Activated B cell treated with CpG ODN at 0.5 μM for 24 hours (primary cell): ENCODE measurements around the gene CUEDC1. TPM values are rescaled to one million over a fixed set of nuclear protein-coding genes. Genes with fewer than 3 reads are reported as not detected.

ENCODE experiments used
- ATAC-seq: fragments of 200-7000 bp; cut with Tn5 transposase; one replicate; pipeline ENCODE4 v1.10.0; 2021; ENCODE audit warnings: low read depth, mild to moderate bottlenecking, moderate library complexity
- CTCF ChIA-PET: fragments of 350-600 bp; sonication (Branson Sonifier 250); formaldehyde crosslinking; loops from one replicate; lab custom pipeline; 2021; ENCODE audit warnings: antibody characterized with exemption; lab: Charles Lee
- POLR2A ChIA-PET: fragments of 350-600 bp; sonication (Branson Sonifier 250); formaldehyde crosslinking; loops from one replicate; lab custom pipeline; 2021; ENCODE audit warnings: antibody characterized with exemption; lab: Charles Lee
- DNase-seq: peaks from one replicate; pipeline ENCODE4 v3.0.0; 2022
- H3K27ac Mint-ChIP-seq: one replicate; pipeline ENCODE4 v1.8.0; 2020; ENCODE audit warnings: mixed read lengths
- H3K27me3 Mint-ChIP-seq: one replicate; pipeline ENCODE4 v1.8.0; 2021; ENCODE audit warnings: mixed read lengths
- H3K36me3 Mint-ChIP-seq: one replicate; pipeline ENCODE4 v1.8.0; 2021; ENCODE audit warnings: low read depth, mixed read lengths
- H3K4me1 Mint-ChIP-seq: one replicate; pipeline ENCODE4 v1.8.0; 2021; ENCODE audit warnings: mixed read lengths
- H3K4me3 Mint-ChIP-seq: one replicate; pipeline ENCODE4 v1.8.0; 2020; ENCODE audit warnings: mild to moderate bottlenecking, mixed read lengths
- H3K9me3 Mint-ChIP-seq: one replicate; pipeline ENCODE4 v1.8.0; 2020; ENCODE audit warnings: mixed read lengths
- intact Hi-C: fragments of 100-400 bp; cut with micrococcal nuclease; formaldehyde crosslinking; loops from one replicate; pipeline ENCODE4 v1.15.1; 2024
- total RNA-seq: library from RNA; stranded (reverse); gene quantifications from 2 replicates; pipeline ENCODE4 v1.2.3, GENCODE V29; 2022
- TF ChIP-seq, protein P1 (sequence below): fragments of 200-600 bp; IDR thresholded peaks from one replicate; pipeline ENCODE4 v1.8.0; 2022; ENCODE audit warnings: antibody characterized with exemption, mild to moderate bottlenecking

CUEDC1 gene
- total RNA-seq, 1 donor from 2014 or later = not detected

DNA sequence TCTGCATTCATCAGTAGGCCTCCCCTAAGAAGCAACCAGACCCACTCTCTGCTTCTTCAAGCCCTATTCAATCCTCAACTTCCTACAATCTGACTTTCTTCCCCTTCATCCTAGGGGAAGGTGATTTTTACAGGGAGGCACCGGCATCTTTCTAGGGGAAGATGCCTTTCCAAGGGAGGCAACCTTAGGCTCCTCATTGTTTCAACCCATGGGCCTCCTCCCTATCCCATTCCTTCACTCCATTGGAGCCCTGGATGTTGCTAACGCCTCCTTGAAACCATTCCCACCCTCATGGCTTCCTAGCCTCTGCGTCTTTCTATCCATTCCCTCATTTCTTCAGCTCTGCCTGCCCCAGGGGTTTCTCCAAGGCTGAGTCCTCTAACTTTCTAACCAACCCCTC is 2.7 kb upstream of the CUEDC1 start:
- TF ChIP-seq, protein P1, sequence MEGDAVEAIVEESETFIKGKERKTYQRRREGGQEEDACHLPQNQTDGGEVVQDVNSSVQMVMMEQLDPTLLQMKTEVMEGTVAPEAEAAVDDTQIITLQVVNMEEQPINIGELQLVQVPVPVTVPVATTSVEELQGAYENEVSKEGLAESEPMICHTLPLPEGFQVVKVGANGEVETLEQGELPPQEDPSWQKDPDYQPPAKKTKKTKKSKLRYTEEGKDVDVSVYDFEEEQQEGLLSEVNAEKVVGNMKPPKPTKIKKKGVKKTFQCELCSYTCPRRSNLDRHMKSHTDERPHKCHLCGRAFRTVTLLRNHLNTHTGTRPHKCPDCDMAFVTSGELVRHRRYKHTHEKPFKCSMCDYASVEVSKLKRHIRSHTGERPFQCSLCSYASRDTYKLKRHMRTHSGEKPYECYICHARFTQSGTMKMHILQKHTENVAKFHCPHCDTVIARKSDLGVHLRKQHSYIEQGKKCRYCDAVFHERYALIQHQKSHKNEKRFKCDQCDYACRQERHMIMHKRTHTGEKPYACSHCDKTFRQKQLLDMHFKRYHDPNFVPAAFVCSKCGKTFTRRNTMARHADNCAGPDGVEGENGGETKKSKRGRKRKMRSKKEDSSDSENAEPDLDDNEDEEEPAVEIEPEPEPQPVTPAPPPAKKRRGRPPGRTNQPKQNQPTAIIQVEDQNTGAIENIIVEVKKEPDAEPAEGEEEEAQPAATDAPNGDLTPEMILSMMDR = no peak
- intact Hi-C loops = loop anchor here (2.0 kb wide), 2 partner anchors 29 to 41 kb away; no protein-coding TSS in a partner anchor
- no peak overlapping the region for H3K4me3 Mint-ChIP-seq
- peaks cover 65% of the 10 kb centered on the region for H3K27me3 Mint-ChIP-seq
- ATAC-seq (no peak), DNase-seq (no peak)
- peaks cover 24% of the 10 kb centered on the region for H3K4me1 Mint-ChIP-seq
- POLR2A ChIA-PET = no interaction called here
- H3K27ac Mint-ChIP-seq = no peak overlapping the region
- H3K36me3 Mint-ChIP-seq = no peaks in the 10 kb centered on the region
- H3K9me3 Mint-ChIP-seq = no peaks in the 10 kb centered on the region
- CTCF ChIA-PET = interaction anchor here (0.6 kb wide), 1 partner anchor 576 kb away, joined by 3 read pairs; no protein-coding TSS in a partner anchor

DNA sequence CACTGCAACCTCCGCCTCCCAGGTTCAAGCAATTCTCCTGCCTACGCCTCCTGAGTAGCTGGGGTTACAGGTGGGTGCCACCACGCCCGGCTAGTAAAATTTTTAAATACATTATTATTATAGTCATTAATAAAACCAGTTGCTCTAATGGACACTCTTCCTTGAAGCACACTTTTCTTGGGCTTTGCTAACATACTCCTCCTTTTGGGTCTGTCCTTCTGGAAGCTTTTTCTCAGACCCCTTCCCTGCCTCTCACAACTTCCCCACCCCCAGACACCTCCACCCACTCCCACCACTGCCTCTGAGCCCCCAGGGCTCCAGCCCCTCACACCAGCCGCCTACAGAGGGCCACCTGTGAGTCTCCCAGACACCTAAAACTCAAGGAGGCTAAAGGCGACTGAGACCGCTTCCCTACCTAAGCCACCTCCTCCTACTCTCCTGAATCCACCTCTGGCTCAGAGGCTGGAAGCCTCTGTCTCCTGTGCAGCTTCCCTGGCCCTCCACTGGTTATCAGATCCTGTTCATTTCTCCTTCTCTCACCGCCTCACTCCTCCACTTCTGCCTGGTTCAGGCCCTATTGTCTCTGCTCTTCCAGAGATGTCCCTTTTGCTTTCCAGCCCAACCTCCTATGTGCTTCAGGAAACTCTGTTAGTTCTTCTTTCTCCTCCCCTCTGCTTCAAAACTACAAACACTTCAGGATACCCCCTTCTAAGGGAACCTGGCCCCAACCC is 2.1 kb upstream of the CUEDC1 start:
- intact Hi-C loops = loop anchor here (2.0 kb wide), 2 partner anchors 30 to 40 kb away; no protein-coding TSS in a partner anchor
- no peak for ATAC-seq
- no peaks in the 10 kb centered on the region for H3K9me3 Mint-ChIP-seq
- no peak for DNase-seq
- H3K36me3 Mint-ChIP-seq = no peaks in the 10 kb centered on the region
- peaks cover 65% of the 10 kb centered on the region for H3K27me3 Mint-ChIP-seq
- CTCF ChIA-PET = no interaction called here
- POLR2A ChIA-PET = interaction anchor here (5.2 kb wide), 1 partner anchor 18 kb away, joined by 35 read pairs; no protein-coding TSS in a partner anchor
- TF ChIP-seq, protein P1 = no peak
- H3K4me3 Mint-ChIP-seq = no peak overlapping the region
- peaks cover 24% of the 10 kb centered on the region for H3K4me1 Mint-ChIP-seq
- no peak overlapping the region for H3K27ac Mint-ChIP-seq

DNA sequence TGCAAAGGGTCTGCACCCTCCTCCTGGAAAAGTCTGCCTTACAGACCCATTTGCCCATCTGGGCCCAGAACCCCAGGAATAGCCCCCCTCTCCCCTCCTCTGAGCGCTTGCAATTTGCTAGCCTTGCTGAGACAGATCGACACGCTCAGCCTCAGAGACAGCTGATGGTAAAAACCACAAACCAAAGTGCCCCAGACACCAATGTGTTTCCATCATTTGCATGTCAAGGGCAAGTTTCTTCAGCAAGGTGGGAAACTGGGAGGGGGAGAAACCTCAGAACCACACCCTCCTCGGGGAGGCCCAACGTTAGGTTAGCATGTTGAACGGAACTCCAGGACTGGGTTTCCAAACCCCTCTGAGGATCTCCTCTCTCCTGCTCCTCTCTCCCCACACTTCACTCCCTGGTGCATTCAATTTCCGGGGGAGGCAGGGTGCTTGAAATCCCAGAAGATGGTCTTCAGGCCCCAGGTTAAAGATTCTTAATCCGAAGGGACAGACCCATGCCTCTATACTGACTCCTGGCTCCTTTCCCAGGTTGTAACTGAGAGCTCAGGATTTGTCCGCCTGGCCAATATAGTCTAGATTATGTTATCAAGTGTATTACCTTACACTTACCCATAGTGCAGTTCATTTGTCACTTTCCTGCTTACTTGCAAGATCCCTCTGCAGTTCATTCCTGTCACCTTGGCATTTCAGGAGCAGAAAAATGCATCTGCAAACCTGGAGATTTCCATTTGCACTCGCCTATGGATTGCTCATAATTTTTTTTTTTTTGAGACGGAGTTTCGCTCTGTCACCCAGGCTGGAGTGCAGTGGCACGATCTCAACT is 1.3 kb upstream of the CUEDC1 start:
- Mint-ChIP-seq H3K27ac (no peak overlapping the region), H3K4me1 (peaks cover 24% of the 10 kb centered on the region), H3K27me3 (peaks cover 63% of the 10 kb centered on the region), H3K9me3 (no peaks in the 10 kb centered on the region), H3K4me3 (peak overlapping the region; percentile 72), H3K36me3 (no peaks in the 10 kb centered on the region)
- ATAC-seq (peak; percentile 73), DNase-seq (peak; percentile 32)
- intact Hi-C loops = loop anchor here (1.0 to 2.0 kb wide), 4 partner anchors 10 to 40 kb away; no protein-coding TSS in a partner anchor
- ChIA-PET POLR2A (interaction anchor here (0.8 to 5.2 kb wide), 5 partner anchors 9 to 37 kb away, joined by 3 to 35 read pairs (median 4); partner anchors contain the start of gene VEZF1), CTCF (interaction anchor here (1.1 to 1.6 kb wide), 5 partner anchors 9 to 97 kb away, joined by 3 to 9 read pairs (median 5); no protein-coding TSS in a partner anchor)
- TF ChIP-seq, protein P1 = no peak

DNA sequence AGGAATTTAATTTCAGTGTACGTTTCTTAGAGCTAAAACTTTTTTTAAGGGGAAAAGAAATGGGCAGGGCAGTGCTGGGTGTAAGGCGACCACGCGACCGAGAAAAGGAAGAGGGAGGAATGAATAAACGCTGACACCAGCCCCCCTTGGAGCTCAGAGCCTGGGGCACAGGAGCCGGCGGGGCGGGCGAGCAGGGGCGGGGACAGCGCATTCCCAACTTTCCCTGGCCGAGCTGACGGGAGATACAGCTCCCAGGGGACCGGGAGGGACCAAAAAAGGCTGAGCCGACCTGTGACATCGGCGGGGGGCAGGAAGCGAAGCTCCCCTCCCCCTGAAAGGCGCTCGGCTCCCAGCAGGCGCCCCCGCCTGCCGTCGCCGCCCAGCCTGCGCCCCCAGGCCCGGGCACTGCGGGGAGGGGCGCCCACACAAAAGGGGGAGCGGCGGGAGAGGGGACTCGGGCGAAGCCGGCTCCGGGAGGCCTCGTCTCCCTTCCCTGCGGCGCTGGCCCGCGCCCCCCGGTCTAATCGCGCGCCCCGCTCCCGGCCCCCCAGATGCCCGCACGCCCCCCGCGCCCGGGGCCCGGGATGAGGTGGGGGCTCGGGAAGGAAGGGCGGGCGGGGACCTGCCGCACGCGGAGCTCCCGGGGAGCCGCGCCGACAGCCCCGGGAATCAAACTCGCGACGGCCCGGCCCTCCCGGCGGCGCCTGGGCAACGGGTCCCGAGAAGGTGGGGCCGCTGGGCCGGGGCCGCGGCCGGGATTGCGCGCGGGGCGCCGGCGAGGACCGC is 622 bp downstream of the CUEDC1 start:
- peaks cover 60% of the 10 kb centered on the region for H3K27me3 Mint-ChIP-seq
- H3K9me3 Mint-ChIP-seq = no peaks in the 10 kb centered on the region
- no peaks in the 10 kb centered on the region for H3K36me3 Mint-ChIP-seq
- no peak overlapping the region for H3K27ac Mint-ChIP-seq
- ATAC-seq (no peak), DNase-seq (peak; percentile 24)
- TF ChIP-seq, protein P1 = no peak
- intact Hi-C loops = no loop called here
- POLR2A ChIA-PET = interaction anchor here (1.2 to 5.2 kb wide), 3 partner anchors 15 to 677 kb away, joined by 3 to 35 read pairs (median 3); no protein-coding TSS in a partner anchor
- peak overlapping the region; percentile 60 for H3K4me3 Mint-ChIP-seq
- H3K4me1 Mint-ChIP-seq = peaks cover 38% of the 10 kb centered on the region
- CTCF ChIA-PET = interaction anchor here (0.8 to 1.4 kb wide), 3 partner anchors 10 to 45 kb away, joined by 3 to 7 read pairs (median 3); no protein-coding TSS in a partner anchor
